ENCODE data around the gene MYO5B. TPM values are rescaled to one million over a fixed set of nuclear protein-coding genes. Genes with fewer than 3 reads are reported as not detected.

The MYO5B gene
- total RNA-seq, 2 experiments from 2014 or later, result 0.18 to 0.23 TPM

- Mint-ChIP-seq H3K27me3 (peaks cover 2% of the 10 kb centered on the region), H3K4me3 (no peak overlapping the region), H3K36me3 (ENCODE audit: low read depth) (no peaks in the 10 kb centered on the region), H3K4me1 (no peaks in the 10 kb centered on the region), H3K9me3 (ENCODE audit: low read depth) (no peaks in the 10 kb centered on the region), H3K27ac (no peak overlapping the region)
- intact Hi-C loops (cut with DNase I, micrococcal nuclease), result no loop called here
- ATAC-seq (no peak), DNase-seq (no peak)
- POLR2A ChIA-PET, result no interaction called here
- CTCF ChIA-PET, result no interaction called here
These were observed 348.1 kb downstream of the MYO5B start for GRCh38 chr18:49846718-49847470.

GRCh38 chr18:49846361-49846662 lies 348.6 kb downstream of the MYO5B start:
- CTCF ChIA-PET, result no interaction called here
- ATAC-seq (no peak), DNase-seq (no peak)
- Mint-ChIP-seq H3K4me3 (no peak overlapping the region), H3K36me3 (ENCODE audit: low read depth) (no peaks in the 10 kb centered on the region), H3K4me1 (no peaks in the 10 kb centered on the region), H3K27ac (no peak overlapping the region), H3K27me3 (peaks cover 2% of the 10 kb centered on the region), H3K9me3 (ENCODE audit: low read depth) (no peaks in the 10 kb centered on the region)
- intact Hi-C loops (cut with DNase I, micrococcal nuclease), result no loop called here
- POLR2A ChIA-PET, result no interaction called here

GRCh38 chr18:49845629-49846360 lies 349.2 kb downstream of the MYO5B start:
- ATAC-seq (no peak), DNase-seq (no peak)
- Mint-ChIP-seq H3K27ac (no peak overlapping the region), H3K9me3 (ENCODE audit: low read depth) (no peaks in the 10 kb centered on the region), H3K4me3 (no peak overlapping the region), H3K4me1 (no peaks in the 10 kb centered on the region), H3K27me3 (peaks cover 2% of the 10 kb centered on the region), H3K36me3 (ENCODE audit: low read depth) (no peaks in the 10 kb centered on the region)
- intact Hi-C loops (cut with DNase I, micrococcal nuclease), result no loop called here
- POLR2A ChIA-PET, result no interaction called here
- CTCF ChIA-PET, result interaction anchor here (0.6 kb wide), 1 partner anchor 335 kb away, joined by 3 read pairs; no protein-coding TSS in a partner anchor

DNA sequence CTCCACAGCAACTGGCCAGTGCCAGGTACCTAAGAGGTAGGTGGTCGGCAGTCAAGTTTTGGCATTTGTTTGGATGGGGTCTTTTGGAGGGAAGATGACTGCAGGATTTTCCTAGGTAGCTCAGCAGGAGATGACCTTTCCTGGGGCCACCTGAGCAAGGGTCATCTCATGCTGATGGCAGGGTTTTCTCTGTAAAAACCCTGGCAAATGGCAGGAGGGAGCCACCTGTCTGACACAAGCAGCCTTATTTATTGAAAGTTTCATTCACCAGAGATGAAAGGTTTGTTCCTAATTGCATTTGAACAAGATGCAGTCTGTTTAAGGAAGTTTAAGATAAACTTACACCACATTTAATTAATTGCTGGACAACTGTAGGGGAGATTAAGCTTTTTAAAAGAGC lies 350.0 kb downstream of the MYO5B start:
- no peaks in the 10 kb centered on the region for H3K4me1 Mint-ChIP-seq
- ATAC-seq (no peak), DNase-seq (no peak)
- POLR2A ChIA-PET, result no interaction called here
- CTCF ChIA-PET, result interaction anchor here (0.6 to 1.0 kb wide), 3 partner anchors 14 to 437 kb away, joined by 3 read pairs; no protein-coding TSS in a partner anchor
- H3K9me3 Mint-ChIP-seq (ENCODE audit: low read depth), result no peaks in the 10 kb centered on the region
- H3K36me3 Mint-ChIP-seq (ENCODE audit: low read depth), result no peaks in the 10 kb centered on the region
- H3K27me3 Mint-ChIP-seq, result peaks cover 2% of the 10 kb centered on the region
- intact Hi-C loops (cut with DNase I, micrococcal nuclease), result no loop called here
- H3K4me3 Mint-ChIP-seq, result no peak overlapping the region
- H3K27ac Mint-ChIP-seq, result no peak overlapping the region

DNA sequence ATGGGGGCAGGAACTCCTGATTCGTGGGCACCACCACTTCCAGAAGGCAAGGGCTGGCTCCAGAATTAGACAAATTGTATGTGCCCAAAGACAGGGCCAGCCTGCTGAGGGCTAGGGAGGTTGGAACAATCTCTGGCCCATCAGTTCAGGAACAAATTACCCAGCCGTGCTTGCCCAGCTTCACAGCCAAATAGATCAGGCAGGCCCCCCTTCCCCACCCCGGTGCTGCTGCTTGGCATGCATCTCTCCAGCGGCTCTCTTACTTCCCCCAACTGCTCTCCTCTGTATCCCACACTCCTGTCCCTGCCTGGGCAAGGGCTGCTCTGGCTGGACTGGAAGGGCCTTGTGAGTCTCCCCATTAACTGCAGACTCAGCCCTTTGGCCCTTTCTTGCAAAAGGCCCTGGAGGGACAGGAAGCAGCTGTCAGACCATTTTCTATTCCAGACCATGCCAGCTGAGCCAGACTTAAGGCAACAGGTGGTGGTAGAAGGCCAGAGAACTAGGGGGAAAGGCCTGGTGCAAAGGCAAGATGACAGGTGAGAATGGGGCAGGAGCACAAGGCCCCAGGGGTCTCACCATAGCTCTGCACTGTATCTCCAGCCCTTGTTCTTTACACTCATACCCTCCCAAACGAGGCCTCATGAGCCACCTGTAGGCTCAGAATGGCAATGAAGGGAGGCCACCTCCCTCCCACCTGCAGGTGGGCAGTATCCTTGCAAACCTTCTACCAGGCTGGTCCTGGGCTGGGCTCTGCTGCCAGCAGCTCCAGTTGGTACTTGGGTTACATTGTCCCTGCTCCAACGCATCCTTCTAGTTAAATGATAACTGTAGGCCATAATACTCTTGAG lies 350.9 kb downstream of the MYO5B start:
- ATAC-seq, result no peak
- no peak overlapping the region for H3K27ac Mint-ChIP-seq
- H3K27me3 Mint-ChIP-seq, result peaks cover 2% of the 10 kb centered on the region
- CTCF ChIA-PET, result interaction anchor here (0.6 to 1.0 kb wide), 4 partner anchors 15 to 408 kb away, joined by 3 to 4 read pairs (median 3); no protein-coding TSS in a partner anchor
- H3K4me3 Mint-ChIP-seq, result no peak overlapping the region
- no peaks in the 10 kb centered on the region for H3K4me1 Mint-ChIP-seq
- H3K9me3 Mint-ChIP-seq (ENCODE audit: low read depth), result no peaks in the 10 kb centered on the region
- POLR2A ChIA-PET, result no interaction called here
- intact Hi-C loops (cut with DNase I, micrococcal nuclease), result no loop called here
- no peaks in the 10 kb centered on the region for H3K36me3 Mint-ChIP-seq (ENCODE audit: low read depth)
- no peak for DNase-seq

DNA sequence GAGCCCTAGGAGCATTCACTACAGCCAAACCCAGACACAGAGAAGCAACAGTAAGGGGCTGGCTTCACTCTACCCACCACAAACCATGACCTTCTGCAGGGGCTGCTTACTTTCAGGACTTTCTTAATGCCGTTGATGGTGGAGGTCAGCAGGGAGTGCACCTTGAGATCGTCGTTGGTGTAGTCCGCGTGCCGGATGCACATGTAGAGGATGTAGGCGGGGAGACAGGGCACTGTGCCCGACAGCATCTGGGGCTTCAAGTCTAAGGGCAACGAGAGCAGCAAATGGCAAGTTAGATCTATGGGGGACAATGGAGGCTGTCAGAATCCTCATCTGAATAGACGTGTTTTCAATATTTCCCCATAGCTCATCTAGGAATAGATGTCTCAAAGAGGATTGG lies 351.8 kb downstream of the MYO5B start:
- intact Hi-C loops (cut with DNase I, micrococcal nuclease), result no loop called here
- CTCF ChIA-PET, result interaction anchor here (0.6 kb wide), 2 partner anchors 17 to 270 kb away, joined by 3 read pairs; no protein-coding TSS in a partner anchor
- POLR2A ChIA-PET, result no interaction called here

DNA sequence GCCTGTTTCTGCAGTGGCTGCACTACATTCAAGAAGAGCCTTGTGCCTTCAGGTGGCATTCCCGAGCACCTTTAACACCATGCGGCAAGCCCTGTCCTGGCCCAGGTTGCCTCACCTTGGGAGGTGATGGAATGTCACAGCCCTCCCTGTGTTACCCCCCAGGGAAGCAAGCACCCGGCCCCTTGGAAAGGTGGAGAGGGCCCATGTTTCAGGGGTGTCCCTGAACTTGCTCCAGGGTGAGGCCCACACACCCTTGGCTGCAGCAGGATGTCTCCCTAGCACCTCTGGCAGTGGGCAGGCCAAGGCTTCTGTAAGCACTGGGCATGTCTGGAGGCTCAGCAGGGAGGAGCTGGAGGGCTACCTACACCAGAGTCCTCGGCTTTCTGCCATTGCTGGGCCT lies 352.3 kb downstream of the MYO5B start:
- Mint-ChIP-seq H3K27me3 (peaks cover 2% of the 10 kb centered on the region), H3K27ac (no peak overlapping the region), H3K4me1 (no peaks in the 10 kb centered on the region), H3K9me3 (ENCODE audit: low read depth) (no peaks in the 10 kb centered on the region), H3K4me3 (no peak overlapping the region), H3K36me3 (ENCODE audit: low read depth) (no peaks in the 10 kb centered on the region)
- intact Hi-C loops (cut with DNase I, micrococcal nuclease), result no loop called here
- DNase-seq (no peak), ATAC-seq (no peak)
- POLR2A ChIA-PET, result no interaction called here
- CTCF ChIA-PET, result no interaction called here

More for the DNA sequence above, 351.8 kb downstream of the MYO5B start:
- no peaks in the 10 kb centered on the region for H3K4me1 Mint-ChIP-seq
- ATAC-seq (no peak), DNase-seq (no peak)
- no peak overlapping the region for H3K4me3 Mint-ChIP-seq
- no peak overlapping the region for H3K27ac Mint-ChIP-seq
- H3K36me3 Mint-ChIP-seq (ENCODE audit: low read depth), result no peaks in the 10 kb centered on the region
- no peaks in the 10 kb centered on the region for H3K9me3 Mint-ChIP-seq (ENCODE audit: low read depth)
- H3K27me3 Mint-ChIP-seq, result peaks cover 2% of the 10 kb centered on the region

DNA sequence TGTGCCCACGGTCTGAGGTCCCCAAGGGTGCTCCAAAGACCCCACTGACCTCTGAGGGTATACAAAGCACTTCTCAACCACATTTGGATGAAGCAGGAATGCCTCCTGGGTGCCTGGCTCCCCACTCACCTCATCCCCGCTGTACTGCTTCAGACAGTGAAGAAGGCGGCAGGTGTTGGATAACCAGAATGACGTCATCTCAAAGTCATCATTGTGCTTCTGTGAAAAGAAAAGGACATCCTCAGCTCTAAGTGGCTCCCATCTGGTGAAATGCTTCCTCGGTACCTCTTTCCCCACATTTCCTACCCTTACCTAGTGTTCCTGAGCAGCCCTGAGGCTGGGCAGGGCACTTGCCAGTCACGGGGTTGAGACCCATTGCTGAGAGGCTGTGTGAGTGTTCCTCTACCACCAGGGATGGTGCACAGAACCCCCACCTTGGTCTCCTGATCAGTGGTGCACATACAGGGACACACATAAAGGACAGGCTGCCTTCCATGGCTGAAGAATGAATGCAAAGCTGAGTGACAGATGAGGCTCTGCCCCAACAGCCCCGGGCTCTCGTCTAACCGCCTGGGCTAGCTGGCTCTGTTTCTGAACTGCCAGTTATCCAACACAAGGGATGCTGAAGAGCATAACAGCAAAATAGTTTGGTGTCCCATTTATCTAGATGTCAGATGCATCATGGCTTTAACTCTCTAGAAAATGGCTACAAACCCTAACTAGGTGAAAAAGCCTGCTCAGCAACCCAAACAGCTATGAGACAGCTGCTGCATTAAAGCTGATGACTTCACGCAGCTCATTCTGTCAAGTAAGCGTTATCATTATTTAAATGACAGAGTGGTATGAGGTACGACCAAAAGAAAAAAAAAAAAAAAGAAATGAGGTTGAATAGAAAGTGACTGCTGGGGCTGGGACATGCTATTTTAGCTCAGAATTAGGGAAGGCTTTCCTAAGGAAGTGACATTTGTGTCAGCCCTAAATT lies 353.4 kb downstream of the MYO5B start:
- Mint-ChIP-seq H3K27me3 (peaks cover under 1% of the 10 kb centered on the region), H3K9me3 (ENCODE audit: low read depth) (no peaks in the 10 kb centered on the region), H3K4me3 (no peak overlapping the region), H3K4me1 (no peaks in the 10 kb centered on the region), H3K36me3 (ENCODE audit: low read depth) (no peaks in the 10 kb centered on the region), H3K27ac (no peak overlapping the region)
- DNase-seq (no peak), ATAC-seq (no peak)
- intact Hi-C loops (cut with DNase I, micrococcal nuclease), result no loop called here
- ChIA-PET CTCF (interaction anchor here (0.6 to 0.7 kb wide), 3 partner anchors 71 to 1868 kb away, joined by 3 read pairs; no protein-coding TSS in a partner anchor), POLR2A (no interaction called here)

DNA sequence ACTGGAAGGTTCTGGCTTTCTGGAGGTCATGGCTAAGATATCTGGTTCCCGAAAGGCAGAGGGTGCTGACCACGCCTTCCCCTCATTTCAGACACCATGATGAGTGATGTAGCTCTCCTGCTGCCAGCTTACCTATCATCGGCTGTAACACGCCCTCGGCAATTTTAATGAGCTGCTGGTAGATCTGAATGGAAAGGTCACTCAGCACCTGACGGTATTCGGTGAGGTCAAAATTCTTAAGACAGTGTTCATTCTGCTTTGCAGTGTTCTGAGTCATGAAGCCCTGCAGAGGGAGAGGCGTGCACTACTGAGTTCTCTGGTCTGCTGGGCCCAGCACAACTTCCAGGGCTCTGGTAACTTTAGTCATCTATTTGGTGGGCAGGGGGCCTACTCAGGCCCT lies 355.9 kb downstream of the MYO5B start:
- no peaks in the 10 kb centered on the region for H3K36me3 Mint-ChIP-seq (ENCODE audit: low read depth)
- no peak overlapping the region for H3K27ac Mint-ChIP-seq
- ATAC-seq (no peak), DNase-seq (no peak)
- POLR2A ChIA-PET, result no interaction called here
- no peaks in the 10 kb centered on the region for H3K9me3 Mint-ChIP-seq (ENCODE audit: low read depth)
- H3K4me1 Mint-ChIP-seq, result no peaks in the 10 kb centered on the region
- no peaks in the 10 kb centered on the region for H3K27me3 Mint-ChIP-seq
- CTCF ChIA-PET, result no interaction called here
- intact Hi-C loops (cut with DNase I, micrococcal nuclease), result no loop called here
- no peak overlapping the region for H3K4me3 Mint-ChIP-seq

- Mint-ChIP-seq H3K9me3 (ENCODE audit: low read depth) (no peaks in the 10 kb centered on the region), H3K4me3 (no peak overlapping the region), H3K27me3 (no peaks in the 10 kb centered on the region), H3K27ac (no peak overlapping the region), H3K36me3 (ENCODE audit: low read depth) (no peaks in the 10 kb centered on the region), H3K4me1 (no peaks in the 10 kb centered on the region)
- intact Hi-C loops (cut with DNase I, micrococcal nuclease), result no loop called here
- DNase-seq (no peak), ATAC-seq (no peak)
- ChIA-PET CTCF (no interaction called here), POLR2A (no interaction called here)
These were observed 356.6 kb downstream of the MYO5B start for GRCh38 chr18:49838381-49838780.

GRCh38 chr18:49837889-49838288 lies 357.1 kb downstream of the MYO5B start:
- ChIA-PET POLR2A (no interaction called here), CTCF (no interaction called here)
- Mint-ChIP-seq H3K27ac (no peak overlapping the region), H3K4me1 (no peaks in the 10 kb centered on the region), H3K27me3 (no peaks in the 10 kb centered on the region), H3K9me3 (ENCODE audit: low read depth) (no peaks in the 10 kb centered on the region), H3K4me3 (no peak overlapping the region), H3K36me3 (ENCODE audit: low read depth) (no peaks in the 10 kb centered on the region)
- DNase-seq, result no peak
- ATAC-seq, result no peak
- intact Hi-C loops (cut with DNase I, micrococcal nuclease), result no loop called here

Data from activated CD4-positive, alpha-beta T cell treated with anti-CD3 and anti-CD28 coated beads for 36 hours (primary cell).